Uterus (tissue), 2 donors: ENCODE measurements around the gene POLR3G.

Experiments
- CTCF ChIP-seq, 4 experiments: fragments of 200-600 bp in 2 of 4; fragments of 450-650 bp in 2 of 4; sonication (generic) in 2 of 4; IDR thresholded peaks; one replicate each; pipeline ENCODE4 v1.5.1; 2016 to 2019; ENCODE audit warnings: antibody characterized with exemption in 4 of 4, mild to moderate bottlenecking in 2 of 4, moderate library complexity in 1 of 4
- POLR2A ChIP-seq, 2 donors: fragments of 450-650 bp; IDR thresholded peaks; one replicate each; pipeline ENCODE4 v1.6.1; 2016; ENCODE audit warnings: antibody characterized with exemption in 2 of 2, mild to moderate bottlenecking in 1 of 2, moderate library complexity in 1 of 2

- TF ChIP-seq POLR2A (IDR thresholded peaks at IDR 0.05), result no peak
- no peak for TF ChIP-seq CTCF (IDR thresholded peaks at IDR 0.05)
These were observed 68.3 kb downstream of the POLR3G start for GRCh38 chr5:90542827-90543519.
